HCT116 (cell line): ENCODE data around the gene MGAT4C. TPM values are rescaled to one million over a fixed set of nuclear protein-coding genes. Genes with fewer than 3 reads are reported as not detected.

Experiments
- ATAC-seq: fragments of 200-7000 bp; cut with Tn5 transposase; 2 replicates; pipeline ENCODE4 v1.9.1; 2020; ENCODE audit warnings: mild to moderate bottlenecking, moderate library complexity
- BruUV-seq: library from RNA; stranded (reverse); fragments of 400-500 nt; replicated peaks from 2 replicates; lab custom pipeline; 2021; lab: Mats Ljungman, UMichigan
- CTCF ChIA-PET: fragments of 300-600 bp; sonication (Branson Sonifier 250); formaldehyde crosslinking; loops from one replicate; lab custom pipeline; 2021; ENCODE audit warnings: antibody characterized with exemption; lab: Charles Lee
- POLR2A ChIA-PET: fragments of 300-600, 350-600 bp; sonication (Branson Sonifier 250); formaldehyde crosslinking; loops from one replicate; lab custom pipeline; 2021; ENCODE audit warnings: antibody characterized with exemption; lab: Charles Lee
- RAD21 ChIA-PET, 2 experiments: fragments of 300-600 bp; sonication (Branson Sonifier 250); formaldehyde crosslinking; loops; one replicate each; lab custom pipeline; 2023; ENCODE audit warnings: low total read pairs in 2 of 2; ENCODE audit not compliant: uncharacterized antibody in 2 of 2, unreplicated experiment in 2 of 2, low non-redundant PET in 1 of 2; lab: Charles Lee
- DNase-seq: peaks from one replicate; pipeline ENCODE4 v3.0.0-alpha.2; 2010; ENCODE audit warnings: low read depth, low spot score
- H2AFZ ChIP-seq: fragments of 200-600 bp; shearing (Covaris generic), sonication (generic); 2 replicates; pipeline ENCODE4 v1.6.1; 2017; ENCODE audit warnings: low read depth, mixed run types, mixed read lengths, antibody characterized with exemption, low read length; ENCODE audit not compliant: poor library complexity, severe bottlenecking
- H3K27ac ChIP-seq: 2 replicates; pipeline ENCODE4 v1.5.1; 2012; ENCODE audit warnings: low read depth, low read length
- H3K27me3 ChIP-seq: fragments of 200-600 bp; sonication (generic); 2 replicates; pipeline ENCODE4 v1.6.1; 2016; ENCODE audit warnings: mixed run types, low read length, mixed read lengths; ENCODE audit not compliant: insufficient read depth
- H3K36me3 ChIP-seq, 2 experiments: fragments of 200-500 bp in 1 of 2; fragments of 200-600 bp in 1 of 2; sonication (Bioruptor generic) in 1 of 2; sonication (generic) in 1 of 2; 2 replicates each; pipeline versions ENCODE4 v1.5.1 to v1.6.1; 2014 to 2016; ENCODE audit warnings: low read length in 2 of 2, inconsistent platforms in 1 of 2, mixed read lengths in 1 of 2, mixed run types in 1 of 2; ENCODE audit not compliant: insufficient read depth in 2 of 2, control insufficient read depth in 1 of 2
- H3K4me1 ChIP-seq, 2 experiments: fragments of 200-600 bp in 1 of 2; sonication (generic) in 1 of 2; 2 replicates each; pipeline versions ENCODE4 v1.5.1 to v1.6.1; 2012 to 2017; ENCODE audit warnings: low read length in 2 of 2, inconsistent platforms in 1 of 2, mild to moderate bottlenecking in 1 of 2, mixed read lengths in 1 of 2, mixed run types in 1 of 2, moderate library complexity in 1 of 2; ENCODE audit not compliant: insufficient read depth in 2 of 2, control insufficient read depth in 1 of 2
- H3K4me2 ChIP-seq: fragments of 200-600 bp; sonication (generic); 2 replicates; pipeline ENCODE4 v1.6.1; 2017; ENCODE audit warnings: mixed run types, low read length, mixed read lengths
- H3K4me3 ChIP-seq, 2 experiments: fragments of 200-600 bp in 1 of 2; sonication (generic) in 1 of 2; replicated peaks in 1 of 2; 2 replicates each; pipeline ENCODE4 v1.5.1; 2011 to 2016; ENCODE audit warnings: low read length in 2 of 2, control low read depth in 1 of 2, low read depth in 1 of 2, mild to moderate bottlenecking in 1 of 2, mixed read lengths in 1 of 2, mixed run types in 1 of 2
- H3K79me2 ChIP-seq: fragments of 200-600 bp; sonication (generic); 2 replicates; pipeline ENCODE4 v1.6.1; 2017; ENCODE audit warnings: mild to moderate bottlenecking, mixed run types, low read length, moderate library complexity, mixed read lengths; ENCODE audit not compliant: insufficient read depth
- H3K9ac ChIP-seq: fragments of 200-600 bp; sonication (generic); 2 replicates; pipeline ENCODE4 v1.6.1; 2016; ENCODE audit warnings: low read length, mixed read lengths
- H3K9me2 ChIP-seq: fragments of 200-600 bp; sonication (generic), shearing (Covaris generic); 2 replicates; pipeline ENCODE4 v1.6.1; 2017; ENCODE audit warnings: mixed run types, mild to moderate bottlenecking, moderate library complexity; ENCODE audit not compliant: insufficient read depth
- H3K9me3 ChIP-seq, 2 experiments: fragments of 200-500 bp in 1 of 2; fragments of 200-600 bp in 1 of 2; sonication (Bioruptor generic) in 1 of 2; sonication (generic) in 1 of 2; 2 replicates each; pipeline ENCODE4 v1.6.1; 2014 to 2017; ENCODE audit warnings: low read length in 2 of 2, mixed read lengths in 2 of 2, inconsistent platforms in 1 of 2, low read depth in 1 of 2, mild to moderate bottlenecking in 1 of 2, mixed run types in 1 of 2, moderate library complexity in 1 of 2; ENCODE audit not compliant: control insufficient read depth in 1 of 2, insufficient read depth in 1 of 2
- H4K20me1 ChIP-seq: fragments of 200-600 bp; sonication (generic), shearing (Covaris generic); 2 replicates; pipeline ENCODE4 v1.6.1; 2017; ENCODE audit warnings: mixed run types, mild to moderate bottlenecking, moderate library complexity; ENCODE audit not compliant: insufficient read depth
- ATF3 ChIP-seq: IDR thresholded peaks from 2 replicates; pipeline ENCODE4 v1.6.1; 2012
- ELF1 ChIP-seq: IDR thresholded peaks from 2 replicates; pipeline ENCODE4 v1.6.1; 2012; ENCODE audit warnings: low read depth, borderline replicate concordance
- EZH2phosphoT487 ChIP-seq: fragments of 200-600 bp; IDR thresholded peaks from 2 replicates; pipeline ENCODE4 v1.6.1; 2018; ENCODE audit warnings: antibody characterized with exemption, borderline replicate concordance
- FOSL1 ChIP-seq: IDR thresholded peaks from 2 replicates; pipeline ENCODE4 v1.6.1; 2012; ENCODE audit warnings: low read depth
- JUND ChIP-seq: IDR thresholded peaks from 2 replicates; pipeline ENCODE4 v1.6.1; 2012
- POLR2A ChIP-seq: IDR thresholded peaks from 2 replicates; pipeline ENCODE4 v1.7.0; 2011; ENCODE audit warnings: borderline replicate concordance; ENCODE audit not compliant: insufficient read depth, insufficient read length; ENCODE audit errors: extremely low read depth
- POLR2AphosphoS5 ChIP-seq: IDR thresholded peaks from 2 replicates; pipeline ENCODE4 v1.6.1; 2011; ENCODE audit warnings: mild to moderate bottlenecking, low read depth, low read length, moderate library complexity
- RAD21 ChIP-seq: IDR thresholded peaks from 2 replicates; pipeline ENCODE4 v1.6.1; 2012; ENCODE audit warnings: low read depth, mild to moderate bottlenecking
- REST ChIP-seq: IDR thresholded peaks from 2 replicates; pipeline ENCODE4 v1.6.1; 2012; ENCODE audit warnings: low read depth
- TCF7L2 ChIP-seq: IDR thresholded peaks from 2 replicates; pipeline ENCODE4 v1.7.0; 2011; ENCODE audit warnings: borderline replicate concordance, inconsistent platforms; ENCODE audit not compliant: insufficient read depth, insufficient read length; ENCODE audit errors: extremely low read depth
- ZFX ChIP-seq: fragments of 450-650 bp; IDR thresholded peaks from 2 replicates; pipeline ENCODE4 v1.6.1; 2017
- ZNF274 ChIP-seq: fragments of 200-500 bp; sonication (Bioruptor generic); IDR thresholded peaks from 2 replicates; pipeline ENCODE4 v1.6.1; 2014; ENCODE audit warnings: mild to moderate bottlenecking, low read depth, low read length, inconsistent platforms
- intact Hi-C: fragments of 100-400 bp; cut with micrococcal nuclease; formaldehyde crosslinking; loops from 2 replicates; pipeline ENCODE4 v1.10.0; 2022
- total RNA-seq: library from RNA; stranded (reverse); gene quantifications from one replicate; pipeline ENCODE4 v1.2.1, GENCODE V29; 2021; ENCODE audit not compliant: unreplicated experiment
- TF ChIP-seq, protein P1 (sequence below): IDR thresholded peaks from 2 replicates; pipeline ENCODE4 v1.6.1; 2012
- TF ChIP-seq, protein P2 (sequence below), 3 experiments: fragments of 200-600 bp in 1 of 3; sonication (generic) in 1 of 3; IDR thresholded peaks in 2 of 3; conservative IDR thresholded peaks in 1 of 3; 2 replicates each; pipeline ENCODE4 v1.5.1; 2012 to 2017; ENCODE audit warnings: low read depth in 2 of 3, low read length in 2 of 3, antibody characterized with exemption in 1 of 3, borderline replicate concordance in 1 of 3, control low read depth in 1 of 3, mild to moderate bottlenecking in 1 of 3, mixed read lengths in 1 of 3, mixed run types in 1 of 3, moderate library complexity in 1 of 3; ENCODE audit not compliant: insufficient read depth in 1 of 3

MGAT4C gene
- total RNA-seq, 1 experiment from 2014 or later = not detected

- no peak overlapping the region for H3K4me3 ChIP-seq
- no peak overlapping the region for H3K9ac ChIP-seq
- no TSS peak for BruUV-seq
- intact Hi-C loops = no loop called here
- H2AFZ ChIP-seq = no peak overlapping the region
- no peaks in the 10 kb centered on the region for H3K79me2 ChIP-seq
- POLR2A ChIA-PET = interaction anchor here (0.7 kb wide), 1 partner anchor 1233 kb away, joined by 3 read pairs; no protein-coding TSS in a partner anchor
- H3K36me3 ChIP-seq = no peaks in the 10 kb centered on the region
- H3K9me3 ChIP-seq = no peaks in the 10 kb centered on the region
- no peaks in the 10 kb centered on the region for H3K27me3 ChIP-seq
- RAD21 ChIA-PET = no interaction called here
- no peak overlapping the region for H3K27ac ChIP-seq
- TF ChIP-seq ZFX = no peak
- TF ChIP-seq ZNF274 = no peak
- TF ChIP-seq, protein P1, sequence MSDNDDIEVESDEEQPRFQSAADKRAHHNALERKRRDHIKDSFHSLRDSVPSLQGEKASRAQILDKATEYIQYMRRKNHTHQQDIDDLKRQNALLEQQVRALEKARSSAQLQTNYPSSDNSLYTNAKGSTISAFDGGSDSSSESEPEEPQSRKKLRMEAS = no peak
- no peak for TF ChIP-seq TCF7L2
- TF ChIP-seq, protein P2, sequence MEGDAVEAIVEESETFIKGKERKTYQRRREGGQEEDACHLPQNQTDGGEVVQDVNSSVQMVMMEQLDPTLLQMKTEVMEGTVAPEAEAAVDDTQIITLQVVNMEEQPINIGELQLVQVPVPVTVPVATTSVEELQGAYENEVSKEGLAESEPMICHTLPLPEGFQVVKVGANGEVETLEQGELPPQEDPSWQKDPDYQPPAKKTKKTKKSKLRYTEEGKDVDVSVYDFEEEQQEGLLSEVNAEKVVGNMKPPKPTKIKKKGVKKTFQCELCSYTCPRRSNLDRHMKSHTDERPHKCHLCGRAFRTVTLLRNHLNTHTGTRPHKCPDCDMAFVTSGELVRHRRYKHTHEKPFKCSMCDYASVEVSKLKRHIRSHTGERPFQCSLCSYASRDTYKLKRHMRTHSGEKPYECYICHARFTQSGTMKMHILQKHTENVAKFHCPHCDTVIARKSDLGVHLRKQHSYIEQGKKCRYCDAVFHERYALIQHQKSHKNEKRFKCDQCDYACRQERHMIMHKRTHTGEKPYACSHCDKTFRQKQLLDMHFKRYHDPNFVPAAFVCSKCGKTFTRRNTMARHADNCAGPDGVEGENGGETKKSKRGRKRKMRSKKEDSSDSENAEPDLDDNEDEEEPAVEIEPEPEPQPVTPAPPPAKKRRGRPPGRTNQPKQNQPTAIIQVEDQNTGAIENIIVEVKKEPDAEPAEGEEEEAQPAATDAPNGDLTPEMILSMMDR (IDR thresholded peaks at IDR 0.05 in 2 of 3, conservative IDR thresholded peaks at IDR 0.05 in 1 of 3; ENCODE audit: borderline replicate concordance in 1 of 3, insufficient read depth in 1 of 3, low read depth in 2 of 3, low read length in 2 of 3) = no peak
- TF ChIP-seq FOSL1 = no peak
- no peak for TF ChIP-seq POLR2AphosphoS5
- TF ChIP-seq ATF3 = no peak
- no peak for TF ChIP-seq ELF1
- no peak for TF ChIP-seq JUND
- TF ChIP-seq EZH2phosphoT487 = no peak
- no peak for TF ChIP-seq REST
- TF ChIP-seq POLR2A = no peak
- TF ChIP-seq RAD21 = no peak
- no peaks in the 10 kb centered on the region for H3K9me2 ChIP-seq
- H3K4me1 ChIP-seq = no peaks in the 10 kb centered on the region
- DNase-seq (no peak), ATAC-seq (no peak)
- no peaks in the 10 kb centered on the region for H4K20me1 ChIP-seq
- CTCF ChIA-PET = no interaction called here
- no peak overlapping the region for H3K4me2 ChIP-seq
Measured at GRCh38 chr12:86104087-86104486, 152.1 kb downstream of the MGAT4C start.
